ENCODE measurements around the gene RRAD. TPM values are rescaled to one million over a fixed set of nuclear protein-coding genes. Genes with fewer than 3 reads are reported as not detected.
A peak's percentile ranks its signal among the peaks of the same experiment; 100 is the strongest.

RRAD gene
- polyA plus RNA-seq, 2 of the 4 experiments (the other 2 are of a cell fraction): 0.75 to 2.2 TPM

DNA sequence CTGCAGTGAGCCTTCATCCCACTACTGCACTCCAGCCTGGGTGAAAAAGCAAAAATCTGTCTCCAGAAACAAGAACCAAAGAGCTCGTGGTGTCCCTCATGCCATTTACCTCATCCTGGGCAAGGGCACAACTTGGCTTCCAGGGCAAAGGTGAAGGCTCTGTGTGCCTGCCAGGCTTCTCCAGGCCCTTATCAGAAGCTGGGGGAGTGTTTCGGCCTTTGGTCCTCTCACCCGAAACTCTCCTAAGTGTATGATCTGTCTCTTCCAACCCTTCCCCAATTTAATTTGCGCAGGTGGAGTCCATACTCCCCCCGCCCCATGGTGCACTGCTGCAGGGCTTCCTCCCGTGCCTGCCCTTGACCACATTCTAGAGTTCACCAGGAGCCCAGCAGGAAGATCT is 11.1 kb upstream of the RRAD start:
- no peak for FAIRE-seq
- ChIA-PET CTCF (interaction anchor here (1.6 to 2.7 kb wide), 2 partner anchors 24 to 41 kb away, joined by 8 to 12 read pairs; partner anchors contain the start of gene CES3), POLR2A (no interaction called here)
- DNase-seq (ENCODE audit: low read depth in 1 of 2, low spot score in 1 of 2): no peak
- 0 out of 3 replicates have a peak overlapping the region, but pooled peaks have one; percentile 99 for H3K4me2 ChIP-seq
- no peaks in the 10 kb centered on the region for H3K9me3 ChIP-seq
- no peak for ATAC-seq
- no peak overlapping the region for H3K4me3 ChIP-seq
- no peak overlapping the region for H3K27ac ChIP-seq
- TF ChIP-seq, protein P1, sequence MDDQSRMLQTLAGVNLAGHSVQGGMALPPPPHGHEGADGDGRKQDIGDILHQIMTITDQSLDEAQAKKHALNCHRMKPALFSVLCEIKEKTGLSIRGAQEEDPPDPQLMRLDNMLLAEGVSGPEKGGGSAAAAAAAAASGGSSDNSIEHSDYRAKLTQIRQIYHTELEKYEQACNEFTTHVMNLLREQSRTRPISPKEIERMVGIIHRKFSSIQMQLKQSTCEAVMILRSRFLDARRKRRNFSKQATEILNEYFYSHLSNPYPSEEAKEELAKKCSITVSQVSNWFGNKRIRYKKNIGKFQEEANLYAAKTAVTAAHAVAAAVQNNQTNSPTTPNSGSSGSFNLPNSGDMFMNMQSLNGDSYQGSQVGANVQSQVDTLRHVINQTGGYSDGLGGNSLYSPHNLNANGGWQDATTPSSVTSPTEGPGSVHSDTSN (IDR thresholded peaks at IDR 0.05): no peak
- TF ChIP-seq ESRRA (IDR thresholded peaks at IDR 0.05; ENCODE audit: borderline replicate concordance, low read length) (no peak), SMC3 (IDR thresholded peaks at IDR 0.05) (no peak), EHF (CRISPR knock-in tag; IDR thresholded peaks at IDR 0.05) (no peak), POLR2AphosphoS2 (conservative IDR thresholded peaks at IDR 0.05; ENCODE audit: low read length) (no peak), TFCP2L1 (CRISPR knock-in tag; IDR thresholded peaks at IDR 0.05) (no peak), ZFP36 (IDR thresholded peaks at IDR 0.05; ENCODE audit: borderline replicate concordance, partially characterized antibody) (no peak), NFE2L2 (conservative IDR thresholded peaks at IDR 0.05; ENCODE audit: low read length) (no peak), HOXB13 (CRISPR knock-in tag; IDR thresholded peaks at IDR 0.05; ENCODE audit: low read depth) (no peak), RFX5 (IDR thresholded peaks at IDR 0.05) (no peak), CEBPB (IDR thresholded peaks at IDR 0.05) (no peak)
- TF ChIP-seq, protein P2, sequence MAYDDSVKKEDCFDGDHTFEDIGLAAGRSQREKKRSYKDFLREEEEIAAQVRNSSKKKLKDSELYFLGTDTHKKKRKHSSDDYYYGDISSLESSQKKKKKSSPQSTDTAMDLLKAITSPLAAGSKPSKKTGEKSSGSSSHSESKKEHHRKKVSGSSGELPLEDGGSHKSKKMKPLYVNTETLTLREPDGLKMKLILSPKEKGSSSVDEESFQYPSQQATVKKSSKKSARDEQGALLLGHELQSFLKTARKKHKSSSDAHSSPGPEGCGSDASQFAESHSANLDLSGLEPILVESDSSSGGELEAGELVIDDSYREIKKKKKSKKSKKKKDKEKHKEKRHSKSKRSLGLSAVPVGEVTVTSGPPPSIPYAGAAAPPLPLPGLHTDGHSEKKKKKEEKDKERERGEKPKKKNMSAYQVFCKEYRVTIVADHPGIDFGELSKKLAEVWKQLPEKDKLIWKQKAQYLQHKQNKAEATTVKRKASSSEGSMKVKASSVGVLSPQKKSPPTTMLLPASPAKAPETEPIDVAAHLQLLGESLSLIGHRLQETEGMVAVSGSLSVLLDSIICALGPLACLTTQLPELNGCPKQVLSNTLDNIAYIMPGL (CRISPR knock-in tag; IDR thresholded peaks at IDR 0.05; ENCODE audit: borderline replicate concordance): no peak
- TF ChIP-seq, protein P3, sequence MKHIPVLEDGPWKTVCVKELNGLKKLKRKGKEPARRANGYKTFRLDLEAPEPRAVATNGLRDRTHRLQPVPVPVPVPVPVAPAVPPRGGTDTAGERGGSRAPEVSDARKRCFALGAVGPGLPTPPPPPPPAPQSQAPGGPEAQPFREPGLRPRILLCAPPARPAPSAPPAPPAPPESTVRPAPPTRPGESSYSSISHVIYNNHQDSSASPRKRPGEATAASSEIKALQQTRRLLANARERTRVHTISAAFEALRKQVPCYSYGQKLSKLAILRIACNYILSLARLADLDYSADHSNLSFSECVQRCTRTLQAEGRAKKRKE (CRISPR knock-in tag; IDR thresholded peaks at IDR 0.05; ENCODE audit: low read depth): no peak
- H3K4me1 ChIP-seq: peaks cover 28% of the 10 kb centered on the region
- WGBS (ENCODE audit: missing lambda C conversion rate): 96% methylated on average over 6 of the region's 6 CpGs

DNA sequence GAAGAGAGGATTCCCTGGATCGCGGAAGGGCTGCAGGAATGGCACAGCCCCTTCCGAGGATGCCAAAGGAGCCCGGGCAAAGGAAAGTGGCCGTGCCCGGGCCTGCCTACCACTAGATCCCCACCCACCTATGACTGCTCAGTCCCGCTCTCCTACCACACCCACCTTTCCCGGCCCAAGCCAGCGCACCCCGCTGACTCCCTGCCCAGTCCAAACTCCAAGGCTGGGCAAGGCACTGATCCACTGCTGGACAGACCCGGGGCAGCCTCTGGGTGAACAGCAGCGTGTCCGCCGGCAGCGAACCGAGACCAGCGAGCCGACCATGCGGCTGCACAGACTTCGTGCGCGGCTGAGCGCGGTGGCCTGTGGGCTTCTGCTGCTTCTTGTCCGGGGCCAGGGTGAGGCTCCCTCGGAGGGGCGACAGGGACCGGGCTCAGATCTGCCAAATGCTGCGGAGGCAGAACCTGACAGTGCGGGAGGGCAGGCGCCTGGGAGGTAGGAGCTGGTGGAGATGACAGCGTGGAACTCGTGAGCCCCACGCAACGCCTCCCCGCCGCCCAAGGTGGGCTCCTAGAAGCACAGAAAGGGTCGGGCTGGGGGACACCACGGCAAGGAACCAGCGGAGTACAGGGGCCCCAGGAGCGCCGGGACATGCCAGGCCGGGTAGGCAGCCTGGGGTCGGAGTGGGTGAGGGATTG is 10.1 kb upstream of the RRAD start, which contains the start of gene CES2:
Gene CES2 (plus strand): TSS at position 203 of the 698 bp plus-strand sequence. CDS start 120 bp downstream, at position 323.
- H3K9me3 ChIP-seq: no peaks in the 10 kb centered on the region
- TF ChIP-seq, protein P4, sequence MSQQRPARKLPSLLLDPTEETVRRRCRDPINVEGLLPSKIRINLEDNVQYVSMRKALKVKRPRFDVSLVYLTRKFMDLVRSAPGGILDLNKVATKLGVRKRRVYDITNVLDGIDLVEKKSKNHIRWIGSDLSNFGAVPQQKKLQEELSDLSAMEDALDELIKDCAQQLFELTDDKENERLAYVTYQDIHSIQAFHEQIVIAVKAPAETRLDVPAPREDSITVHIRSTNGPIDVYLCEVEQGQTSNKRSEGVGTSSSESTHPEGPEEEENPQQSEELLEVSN (IDR thresholded peaks at IDR 0.05; ENCODE audit: borderline replicate concordance, low read depth): no peak
- TF ChIP-seq, protein P5, sequence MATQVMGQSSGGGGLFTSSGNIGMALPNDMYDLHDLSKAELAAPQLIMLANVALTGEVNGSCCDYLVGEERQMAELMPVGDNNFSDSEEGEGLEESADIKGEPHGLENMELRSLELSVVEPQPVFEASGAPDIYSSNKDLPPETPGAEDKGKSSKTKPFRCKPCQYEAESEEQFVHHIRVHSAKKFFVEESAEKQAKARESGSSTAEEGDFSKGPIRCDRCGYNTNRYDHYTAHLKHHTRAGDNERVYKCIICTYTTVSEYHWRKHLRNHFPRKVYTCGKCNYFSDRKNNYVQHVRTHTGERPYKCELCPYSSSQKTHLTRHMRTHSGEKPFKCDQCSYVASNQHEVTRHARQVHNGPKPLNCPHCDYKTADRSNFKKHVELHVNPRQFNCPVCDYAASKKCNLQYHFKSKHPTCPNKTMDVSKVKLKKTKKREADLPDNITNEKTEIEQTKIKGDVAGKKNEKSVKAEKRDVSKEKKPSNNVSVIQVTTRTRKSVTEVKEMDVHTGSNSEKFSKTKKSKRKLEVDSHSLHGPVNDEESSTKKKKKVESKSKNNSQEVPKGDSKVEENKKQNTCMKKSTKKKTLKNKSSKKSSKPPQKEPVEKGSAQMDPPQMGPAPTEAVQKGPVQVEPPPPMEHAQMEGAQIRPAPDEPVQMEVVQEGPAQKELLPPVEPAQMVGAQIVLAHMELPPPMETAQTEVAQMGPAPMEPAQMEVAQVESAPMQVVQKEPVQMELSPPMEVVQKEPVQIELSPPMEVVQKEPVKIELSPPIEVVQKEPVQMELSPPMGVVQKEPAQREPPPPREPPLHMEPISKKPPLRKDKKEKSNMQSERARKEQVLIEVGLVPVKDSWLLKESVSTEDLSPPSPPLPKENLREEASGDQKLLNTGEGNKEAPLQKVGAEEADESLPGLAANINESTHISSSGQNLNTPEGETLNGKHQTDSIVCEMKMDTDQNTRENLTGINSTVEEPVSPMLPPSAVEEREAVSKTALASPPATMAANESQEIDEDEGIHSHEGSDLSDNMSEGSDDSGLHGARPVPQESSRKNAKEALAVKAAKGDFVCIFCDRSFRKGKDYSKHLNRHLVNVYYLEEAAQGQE (IDR thresholded peaks at IDR 0.05): no peak
- TF ChIP-seq FOXS1 (CRISPR knock-in tag; IDR thresholded peaks at IDR 0.05): no peak
- no peak for TF ChIP-seq RFX5 (IDR thresholded peaks at IDR 0.05)
- no peak for TF ChIP-seq FOSB (CRISPR knock-in tag; IDR thresholded peaks at IDR 0.05)
- no peak for TF ChIP-seq SREBF2 (IDR thresholded peaks at IDR 0.05)
- TF ChIP-seq, protein P6, sequence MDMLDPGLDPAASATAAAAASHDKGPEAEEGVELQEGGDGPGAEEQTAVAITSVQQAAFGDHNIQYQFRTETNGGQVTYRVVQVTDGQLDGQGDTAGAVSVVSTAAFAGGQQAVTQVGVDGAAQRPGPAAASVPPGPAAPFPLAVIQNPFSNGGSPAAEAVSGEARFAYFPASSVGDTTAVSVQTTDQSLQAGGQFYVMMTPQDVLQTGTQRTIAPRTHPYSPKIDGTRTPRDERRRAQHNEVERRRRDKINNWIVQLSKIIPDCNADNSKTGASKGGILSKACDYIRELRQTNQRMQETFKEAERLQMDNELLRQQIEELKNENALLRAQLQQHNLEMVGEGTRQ (IDR thresholded peaks at IDR 0.05): no peak
- TF ChIP-seq HOXB5 (CRISPR knock-in tag; IDR thresholded peaks at IDR 0.05): no peak
- no peak for TF ChIP-seq RNF2 (IDR thresholded peaks at IDR 0.05; ENCODE audit: borderline replicate concordance, low read depth)
- TF ChIP-seq CHD4 (IDR thresholded peaks at IDR 0.05; ENCODE audit: borderline replicate concordance): no peak
- TF ChIP-seq EHF (CRISPR knock-in tag; IDR thresholded peaks at IDR 0.05): no peak
- TF ChIP-seq, protein P7, sequence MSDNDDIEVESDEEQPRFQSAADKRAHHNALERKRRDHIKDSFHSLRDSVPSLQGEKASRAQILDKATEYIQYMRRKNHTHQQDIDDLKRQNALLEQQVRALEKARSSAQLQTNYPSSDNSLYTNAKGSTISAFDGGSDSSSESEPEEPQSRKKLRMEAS (IDR thresholded peaks at IDR 0.05): no peak
- no peak for TF ChIP-seq FOSL2 (IDR thresholded peaks at IDR 0.05)
- TF ChIP-seq FOSL2 (CRISPR knock-in tag; IDR thresholded peaks at IDR 0.05): no peak
- no peak for TF ChIP-seq MAFK (IDR thresholded peaks at IDR 0.05; ENCODE audit: partially characterized antibody)
- TF ChIP-seq RAD21 (conservative IDR thresholded peaks at IDR 0.05 in 1 of 2, IDR thresholded peaks at IDR 0.05 in 1 of 2): no peak
- FAIRE-seq (no peak), ATAC-seq (peak in 1 of 2 experiments; percentile 32; a peak in 3 of 6 replicates), DNase-seq (ENCODE audit: low read depth in 1 of 2, low spot score in 1 of 2) (no peak)
- peaks cover 28% of the 10 kb centered on the region for H3K4me1 ChIP-seq
- CTCF ChIA-PET: interaction anchor here (1.6 kb wide), 1 partner anchor 40 kb away, joined by 8 read pairs; no protein-coding TSS in a partner anchor
- peak within 1 kb of the TSS; percentile 99 for H3K4me2 ChIP-seq
- WGBS (ENCODE audit: missing lambda C conversion rate): 79% methylated on average over 38 of the region's 44 CpGs
- peak within 1 kb of the TSS; percentile 94 to 99 for H3K27ac ChIP-seq
- H3K4me3 ChIP-seq: peak within 1 kb of the TSS; percentile 81
- POLR2A ChIA-PET: no interaction called here
